ENCODE results near the gene AJAP1.

The AJAP1 gene

DNA sequence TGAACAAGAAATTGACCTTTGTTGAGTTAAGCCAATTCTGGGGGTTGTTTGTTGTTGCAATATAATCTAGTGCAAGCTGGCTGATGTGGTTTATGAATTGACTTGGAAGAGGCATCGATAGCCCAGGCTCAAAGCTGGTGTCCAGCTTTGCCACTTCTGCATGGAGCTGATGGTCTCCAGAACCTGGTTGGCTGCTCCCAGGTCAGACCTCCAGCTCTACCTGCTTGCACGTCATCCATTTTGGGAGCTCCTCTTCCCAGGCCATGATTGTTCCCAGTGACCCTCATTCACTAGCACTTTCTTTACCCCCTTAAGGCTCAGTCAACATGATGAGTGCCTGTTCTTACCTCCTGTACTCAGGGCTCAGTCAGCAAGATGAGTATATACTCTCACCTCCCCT lies 5.8 kb upstream of the AJAP1 start:
- in situ Hi-C loops (cut with MboI; ENCODE audit: low pct_unique_long_range_greater_than_20kb, low sequenced_read_pairs, unreplicated experiment), result no loop called here
- TF ChIP-seq, protein P1, sequence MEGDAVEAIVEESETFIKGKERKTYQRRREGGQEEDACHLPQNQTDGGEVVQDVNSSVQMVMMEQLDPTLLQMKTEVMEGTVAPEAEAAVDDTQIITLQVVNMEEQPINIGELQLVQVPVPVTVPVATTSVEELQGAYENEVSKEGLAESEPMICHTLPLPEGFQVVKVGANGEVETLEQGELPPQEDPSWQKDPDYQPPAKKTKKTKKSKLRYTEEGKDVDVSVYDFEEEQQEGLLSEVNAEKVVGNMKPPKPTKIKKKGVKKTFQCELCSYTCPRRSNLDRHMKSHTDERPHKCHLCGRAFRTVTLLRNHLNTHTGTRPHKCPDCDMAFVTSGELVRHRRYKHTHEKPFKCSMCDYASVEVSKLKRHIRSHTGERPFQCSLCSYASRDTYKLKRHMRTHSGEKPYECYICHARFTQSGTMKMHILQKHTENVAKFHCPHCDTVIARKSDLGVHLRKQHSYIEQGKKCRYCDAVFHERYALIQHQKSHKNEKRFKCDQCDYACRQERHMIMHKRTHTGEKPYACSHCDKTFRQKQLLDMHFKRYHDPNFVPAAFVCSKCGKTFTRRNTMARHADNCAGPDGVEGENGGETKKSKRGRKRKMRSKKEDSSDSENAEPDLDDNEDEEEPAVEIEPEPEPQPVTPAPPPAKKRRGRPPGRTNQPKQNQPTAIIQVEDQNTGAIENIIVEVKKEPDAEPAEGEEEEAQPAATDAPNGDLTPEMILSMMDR (IDR thresholded peaks at IDR 0.05; ENCODE audit: extremely low read depth, insufficient read depth, missing control alignments), result no peak
- DNase-seq (ENCODE audit: low spot score), result no peak

DNA sequence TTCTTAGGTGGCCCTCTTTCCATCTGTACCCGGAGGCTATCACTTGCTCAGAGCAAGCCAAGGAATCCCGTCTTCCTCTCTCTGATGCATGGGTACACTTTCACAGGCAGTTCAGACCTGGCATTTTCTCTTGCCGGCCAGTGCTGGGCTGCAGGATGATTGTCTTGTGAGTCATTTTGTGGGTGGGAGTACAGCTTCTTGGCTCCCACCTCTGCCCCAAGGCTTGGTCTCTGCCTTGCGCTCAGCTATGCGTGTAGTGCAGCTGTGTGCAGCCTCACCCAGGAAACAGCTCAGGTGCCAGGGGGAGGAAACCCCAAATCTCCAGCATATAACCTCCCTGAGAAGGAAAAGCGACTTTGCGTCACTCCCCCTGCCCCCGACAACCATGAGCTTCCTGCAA lies 3.9 kb upstream of the AJAP1 start:
- TF ChIP-seq, protein P1 (IDR thresholded peaks at IDR 0.05; ENCODE audit: extremely low read depth, insufficient read depth, missing control alignments), result no peak
- in situ Hi-C loops (cut with MboI; ENCODE audit: low pct_unique_long_range_greater_than_20kb, low sequenced_read_pairs, unreplicated experiment), result no loop called here
- no peak for DNase-seq (ENCODE audit: low spot score)

DNA sequence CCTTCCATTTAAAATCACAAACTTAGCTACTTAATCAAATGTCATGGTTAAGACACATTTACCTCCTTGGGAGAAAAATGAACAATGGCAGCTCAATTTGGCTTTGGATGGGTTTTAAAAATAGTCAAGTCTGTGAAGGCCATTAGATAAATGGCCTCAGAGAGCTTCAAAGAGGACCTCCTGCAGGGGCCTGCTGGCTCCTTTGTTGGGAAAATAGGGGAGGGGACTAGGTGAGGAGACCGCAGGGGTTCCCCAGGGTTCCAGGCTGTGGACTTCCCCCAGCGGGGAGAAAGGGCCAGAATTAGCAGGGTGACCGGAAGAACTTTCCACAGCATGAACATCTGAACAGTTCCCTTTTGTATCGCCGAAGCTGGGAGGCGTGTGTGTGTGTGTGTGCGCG lies 3.4 kb upstream of the AJAP1 start:
- DNase-seq (ENCODE audit: low spot score), result no peak
- TF ChIP-seq, protein P1 (IDR thresholded peaks at IDR 0.05; ENCODE audit: extremely low read depth, insufficient read depth, missing control alignments), result no peak
- in situ Hi-C loops (cut with MboI; ENCODE audit: low pct_unique_long_range_greater_than_20kb, low sequenced_read_pairs, unreplicated experiment), result no loop called here

DNA sequence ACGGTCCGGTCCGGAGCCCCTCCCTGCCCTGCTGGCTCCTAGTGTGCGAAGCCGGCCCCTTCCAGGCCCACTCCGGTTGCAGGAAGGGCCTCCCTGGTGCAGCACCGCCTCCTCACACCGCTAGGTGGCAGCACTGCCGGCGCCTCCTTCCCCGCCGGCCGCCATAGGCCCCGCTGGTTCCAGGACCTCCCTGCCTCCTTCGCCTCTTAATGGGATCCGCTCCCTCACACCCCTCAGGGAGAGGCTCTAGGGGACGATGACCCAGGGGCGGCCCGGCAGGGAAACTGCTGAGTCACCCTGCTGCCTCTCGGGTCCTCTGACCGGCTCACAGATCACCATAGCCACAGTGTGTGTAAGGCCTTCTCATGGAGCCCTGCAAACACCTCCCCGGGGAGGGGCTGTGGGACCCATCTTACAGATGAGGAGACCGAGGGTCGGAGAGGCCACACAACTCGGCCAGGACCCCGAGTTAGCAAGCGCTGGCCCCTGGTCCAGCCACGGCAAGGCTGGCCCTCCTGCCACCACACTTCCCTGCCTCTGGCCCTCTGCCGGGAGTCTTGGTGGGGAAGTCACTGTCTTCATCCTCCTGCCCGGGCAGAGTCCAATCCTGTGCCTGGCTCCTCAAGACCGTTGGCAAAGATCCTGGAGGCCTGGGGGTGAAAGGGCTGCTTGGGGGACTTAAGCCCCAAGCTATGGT lies 1.6 kb upstream of the AJAP1 start:
- DNase-seq (ENCODE audit: low spot score), result peak; percentile 87
- in situ Hi-C loops (cut with MboI; ENCODE audit: low pct_unique_long_range_greater_than_20kb, low sequenced_read_pairs, unreplicated experiment), result no loop called here
- TF ChIP-seq, protein P1 (IDR thresholded peaks at IDR 0.05; ENCODE audit: extremely low read depth, insufficient read depth, missing control alignments), result peak; percentile 91

DNA sequence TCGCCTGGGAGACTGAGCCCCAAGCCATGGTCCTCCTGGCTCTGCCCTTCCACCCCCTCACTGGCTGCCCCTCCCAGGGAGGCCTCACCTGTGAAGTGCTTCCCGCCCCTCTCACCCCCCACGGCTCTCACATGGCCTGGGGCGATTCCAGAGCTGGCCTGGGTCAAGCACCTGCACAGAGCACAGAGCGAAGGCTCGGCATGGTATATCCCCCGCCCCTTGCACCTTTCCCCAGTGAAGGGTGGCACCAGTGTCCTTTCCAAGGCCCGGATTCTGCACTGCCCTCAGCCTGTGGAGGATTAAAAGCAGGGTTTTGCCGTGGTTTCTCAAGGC lies 1.1 kb upstream of the AJAP1 start:
- TF ChIP-seq, protein P1 (IDR thresholded peaks at IDR 0.05; ENCODE audit: extremely low read depth, insufficient read depth, missing control alignments), result no peak
- in situ Hi-C loops (cut with MboI; ENCODE audit: low pct_unique_long_range_greater_than_20kb, low sequenced_read_pairs, unreplicated experiment), result no loop called here
- peak; percentile 39 for DNase-seq (ENCODE audit: low spot score)

DNA sequence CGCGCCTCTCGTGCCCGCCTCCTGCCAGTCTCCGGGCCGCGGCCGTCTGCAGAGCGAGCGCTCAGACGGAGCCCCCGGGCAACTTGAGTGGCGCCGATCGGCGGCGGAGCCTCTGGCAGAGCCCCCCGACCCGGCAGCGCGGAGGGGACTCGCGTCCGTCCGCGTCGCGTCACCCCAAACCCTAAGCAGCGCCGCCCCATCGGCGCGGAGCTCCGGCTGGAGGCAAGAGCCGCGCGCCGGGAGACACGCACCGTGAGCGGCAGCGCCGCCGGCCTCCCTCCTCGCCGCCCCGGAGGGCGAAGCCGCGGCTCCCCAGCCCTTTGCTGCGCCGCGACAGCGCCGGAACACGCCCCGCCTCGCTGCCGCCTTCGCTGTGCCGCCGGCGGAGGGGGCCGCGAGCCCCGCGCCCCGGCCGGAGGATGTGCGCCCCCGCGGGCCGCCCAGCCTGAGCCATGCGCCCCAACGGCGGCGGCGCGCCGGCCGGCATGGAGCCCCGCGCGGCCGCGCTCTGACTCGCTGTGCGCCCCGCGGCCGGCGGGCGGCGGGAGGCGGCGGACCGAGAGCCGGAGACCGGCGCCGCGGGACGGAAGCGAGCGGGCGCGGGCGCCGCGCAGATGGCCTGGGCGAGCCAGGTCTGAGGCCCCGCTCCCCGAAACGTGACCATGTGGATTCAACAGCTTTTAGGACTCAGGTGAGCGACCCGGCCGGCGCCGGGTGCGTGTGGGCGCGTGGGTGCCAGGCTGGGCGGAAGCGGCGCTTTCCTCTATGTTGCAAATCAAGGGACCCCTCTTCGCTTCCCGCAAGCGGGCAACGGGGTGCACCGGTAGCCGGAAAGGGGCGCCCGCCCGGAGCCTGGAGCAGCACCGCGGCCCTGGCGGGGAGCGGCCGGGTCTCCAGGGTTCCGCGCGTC lies 610 bp downstream of the AJAP1 start:
- DNase-seq (ENCODE audit: low spot score), result peak; percentile 51
- TF ChIP-seq, protein P1 (IDR thresholded peaks at IDR 0.05; ENCODE audit: extremely low read depth, insufficient read depth, missing control alignments), result no peak
- in situ Hi-C loops (cut with MboI; ENCODE audit: low pct_unique_long_range_greater_than_20kb, low sequenced_read_pairs, unreplicated experiment), result no loop called here
